Measurements from ENCODE around the gene OR7A10.

GRCh38 chr19:14889994-14890642 lies 41.4 kb upstream of the OR7A10 start:
- TF ChIP-seq CTCF (IDR thresholded peaks at IDR 0.05) (no peak), SP1 (CRISPR knock-in tag; conservative IDR thresholded peaks at IDR 0.05) (no peak), FOXP4 (CRISPR knock-in tag; IDR thresholded peaks at IDR 0.05) (no peak)
